K562 (cell line): ENCODE measurements around the gene PCSK2. TPM values are rescaled to one million over a fixed set of nuclear protein-coding genes. Genes with fewer than 3 reads are reported as not detected.

Source experiments
- GABPB1 ChIP-seq: sonication (generic); formaldehyde crosslinking; IDR thresholded peaks from 2 replicates; pipeline ENCODE4 v1.8.0; 2022; ENCODE audit warnings: mild to moderate bottlenecking, missing genetic modification reagents
- ZNF124 ChIP-seq: sonication (generic); formaldehyde crosslinking; IDR thresholded peaks from 2 replicates; pipeline ENCODE4 v1.8.1; 2022; ENCODE audit warnings: missing genetic modification reagents
- ZNF407 ChIP-seq: fragments of 450-650 bp; IDR thresholded peaks from 2 replicates; pipeline ENCODE4 v1.6.1; 2016; ENCODE audit warnings: low read depth
- polyA plus RNA-seq, 8 experiments: library from polyadenylated mRNA; depleted of rRNA in 4 of 8; stranded (reverse) in 5 of 8; unstranded in 3 of 8; fragments of >200 nt; fragmentation: Nextera tagmentation in 2 of 8; fragmentation: Illumina TruSeq in 1 of 8; extraction: Ambion mirVana in 2 of 8; extraction: Trizol in 1 of 8; gene quantifications; 2 replicates each; pipeline versions ENCODE4 v1.2.1 to v1.2.3, GENCODE V29; 2011 to 2014; ENCODE audit warnings: inconsistent platforms in 1 of 8, missing spikeins in 1 of 8
- total RNA-seq, 7 experiments: library from RNA; depleted of rRNA in 6 of 7; stranded (reverse); fragments of >200 nt in 6 of 7; fragmentation: Illumina TruSeq in 2 of 7; extraction: Trizol in 2 of 7; gene quantifications; 2 replicates each; pipeline versions ENCODE4 v1.2.1 to v1.2.3, GENCODE V29; 2011 to 2021; ENCODE audit warnings: low replicate concordance in 1 of 7

PCSK2 gene
- total and polyA plus RNA-seq, 9 of the 15 experiments (the other 6 are each of a cell fraction or from before 2014, with no cell fraction given): 0.04 to 0.07 (median 0.05) TPM; not detected in 6

- TF ChIP-seq ZNF407 (no peak), GABPB1 (no peak), ZNF124 (CRISPR knock-in tag) (no peak)
- TF ChIP-seq, all 486 proteins: peak for 0
Observed at GRCh38 chr20:17227219-17227575, 357 bp downstream of the PCSK2 start (continued).
